K562 (cell line): ENCODE results near the gene TMEM208. TPM values are rescaled to one million over a fixed set of nuclear protein-coding genes. Genes with fewer than 3 reads are reported as not detected.
A peak's percentile ranks its signal among the peaks of the same experiment; 100 is the strongest.

Experiments
- BRCA1 ChIP-seq, 2 experiments: fragments of 450-650 bp in 1 of 2; sonication (generic) in 1 of 2; formaldehyde crosslinking in 1 of 2; IDR thresholded peaks; 2 replicates each; pipeline versions ENCODE4 v1.5.0 to v1.6.1; 2017 to 2020; ENCODE audit warnings: mild to moderate bottlenecking in 1 of 2, missing genetic modification reagents in 1 of 2
- CCAR2 ChIP-seq: fragments of 200-400 bp; formaldehyde crosslinking; IDR thresholded peaks from 2 replicates; pipeline ENCODE4 v1.6.1; 2017; ENCODE audit warnings: mild to moderate bottlenecking, low read depth, low read length
- CHCHD3 ChIP-seq: fragments of 250-450 bp; sonication (Bioruptor Pico); IDR thresholded peaks from 2 replicates; pipeline ENCODE4 v2.1.2; 2022; ENCODE audit warnings: mild to moderate bottlenecking
- FOXP1 ChIP-seq: sonication (generic); formaldehyde crosslinking; IDR thresholded peaks from 2 replicates; pipeline ENCODE4 v1.8.0; 2022; ENCODE audit warnings: mild to moderate bottlenecking, missing genetic modification reagents
- FUS ChIP-seq: fragments of 200-400 bp; formaldehyde crosslinking; optimal IDR thresholded peaks from 2 replicates; pipeline ENCODE3; 2017; ENCODE audit warnings: low read depth, low read length
- HMG20B ChIP-seq: fragments of 250-450 bp; sonication (Bioruptor Pico); IDR thresholded peaks from 2 replicates; pipeline ENCODE4 v1.5.0; 2021; ENCODE audit warnings: mild to moderate bottlenecking
- KHSRP ChIP-seq: fragments of 450-650 bp; IDR thresholded peaks from 2 replicates; pipeline ENCODE4 v1.6.1; 2017
- LEF1 ChIP-seq: fragments of 450-650 bp; IDR thresholded peaks from 2 replicates; pipeline ENCODE4 v1.6.1; 2016; ENCODE audit warnings: mild to moderate bottlenecking
- NCOA1 ChIP-seq: fragments of 450-650 bp; IDR thresholded peaks from 2 replicates; pipeline ENCODE4 v1.6.1; 2016; ENCODE audit warnings: low read depth
- NCOR1 ChIP-seq: fragments of 450-650 bp; IDR thresholded peaks from 2 replicates; pipeline ENCODE4 v1.6.1; 2016; ENCODE audit warnings: mild to moderate bottlenecking, moderate library complexity
- NFRKB ChIP-seq: fragments of 450-650 bp; IDR thresholded peaks from 2 replicates; pipeline ENCODE4 v1.6.1; 2016; ENCODE audit warnings: low read depth
- RCOR1 ChIP-seq, 2 experiments: IDR thresholded peaks; 2 replicates each; pipeline ENCODE4 v1.6.1; 2012; ENCODE audit warnings: low read depth in 2 of 2, low read length in 2 of 2, borderline replicate concordance in 1 of 2, improper control_type of control experiment in 1 of 2
- SIRT6 ChIP-seq: IDR thresholded peaks from one replicate; pipeline ENCODE4 v1.6.1; 2012; ENCODE audit warnings: low read depth, mild to moderate bottlenecking, control low read depth, inconsistent platforms, low read length, moderate library complexity
- SMARCB1 ChIP-seq: IDR thresholded peaks from 2 replicates; pipeline ENCODE4 v1.6.1; 2011; ENCODE audit warnings: improper control_type of control experiment, low read depth; ENCODE audit not compliant: insufficient read length
- TBP ChIP-seq: optimal IDR thresholded peaks from 2 replicates; pipeline ENCODE3; 2011; ENCODE audit warnings: low read depth, low read length, improper control_type of control experiment
- TOE1 ChIP-seq, 2 experiments: fragments of 450-650 bp in 1 of 2; sonication (generic) in 1 of 2; formaldehyde crosslinking in 1 of 2; IDR thresholded peaks; 2 replicates each; pipeline versions ENCODE4 v1.7.1 to v1.8.0; 2016 to 2022; ENCODE audit warnings: borderline replicate concordance in 2 of 2, mild to moderate bottlenecking in 2 of 2, antibody characterized with exemption in 1 of 2, inconsistent platforms in 1 of 2, low read depth in 1 of 2, missing genetic modification reagents in 1 of 2, moderate library complexity in 1 of 2
- YY1 ChIP-seq, 3 experiments: IDR thresholded peaks; 2 replicates each; pipeline ENCODE4 v1.6.1; 2011; ENCODE audit warnings: low read length in 2 of 3, mild to moderate bottlenecking in 2 of 3, moderate library complexity in 2 of 3, borderline replicate concordance in 1 of 3, control low read depth in 1 of 3, low read depth in 1 of 3; ENCODE audit not compliant: insufficient read depth in 3 of 3, insufficient replicate concordance in 2 of 3, control insufficient read depth in 1 of 3, insufficient read length in 1 of 3; ENCODE audit errors: extremely low read depth in 1 of 3
- ZNF121 ChIP-seq: sonication (generic); formaldehyde crosslinking; conservative IDR thresholded peaks from 2 replicates; pipeline ENCODE4 v1.8.0; 2022; ENCODE audit warnings: missing genetic modification reagents
- ZNF174 ChIP-seq: fragments of 250-450 bp; sonication (Bioruptor Pico); IDR thresholded peaks from 2 replicates; pipeline ENCODE4 v1.4.0; 2020; ENCODE audit warnings: mild to moderate bottlenecking
- ZNF584 ChIP-seq: fragments of 200-800 bp; sonication (Bioruptor generic); IDR thresholded peaks from 2 replicates; pipeline ENCODE4 v1.6.1; 2016; ENCODE audit warnings: low read depth, mild to moderate bottlenecking, missing genetic modification characterization, missing compliant biosample characterization
- ZNF77 ChIP-seq: fragments of 250-450 bp; sonication (Bioruptor Pico); IDR thresholded peaks from 2 replicates; pipeline ENCODE4 v1.5.0; 2020
- ZNF79 ChIP-seq: fragments of 250-450 bp; sonication (Bioruptor Pico); IDR thresholded peaks from 2 replicates; pipeline ENCODE4 v1.4.0; 2020; ENCODE audit warnings: low read depth, mild to moderate bottlenecking, moderate library complexity
- polyA plus RNA-seq, 8 experiments: library from polyadenylated mRNA; depleted of rRNA in 4 of 8; stranded (reverse) in 5 of 8; unstranded in 3 of 8; fragments of >200 nt; fragmentation: Nextera tagmentation in 2 of 8; fragmentation: Illumina TruSeq in 1 of 8; extraction: Ambion mirVana in 2 of 8; extraction: Trizol in 1 of 8; gene quantifications; 2 replicates each; pipeline versions ENCODE4 v1.2.1 to v1.2.3, GENCODE V29; 2011 to 2014; ENCODE audit warnings: inconsistent platforms in 1 of 8, missing spikeins in 1 of 8
- total RNA-seq, 7 experiments: library from RNA; depleted of rRNA in 6 of 7; stranded (reverse); fragments of >200 nt in 6 of 7; fragmentation: Illumina TruSeq in 2 of 7; extraction: Trizol in 2 of 7; gene quantifications; 2 replicates each; pipeline versions ENCODE4 v1.2.1 to v1.2.3, GENCODE V29; 2011 to 2021; ENCODE audit warnings: low replicate concordance in 1 of 7
- TF ChIP-seq, protein P1 (sequence below): sonication (generic); formaldehyde crosslinking; IDR thresholded peaks from 2 replicates; pipeline ENCODE4 v1.8.0; 2022; ENCODE audit warnings: mild to moderate bottlenecking, missing genetic modification reagents
- TF ChIP-seq, protein P2 (sequence below): sonication (generic); formaldehyde crosslinking; IDR thresholded peaks from 2 replicates; pipeline ENCODE4 v1.8.0; 2022; ENCODE audit warnings: mild to moderate bottlenecking, low read depth, missing genetic modification reagents
- TF ChIP-seq, protein P3 (sequence below): sonication (generic); formaldehyde crosslinking; IDR thresholded peaks from 2 replicates; pipeline ENCODE4 v1.8.0; 2022; ENCODE audit warnings: mild to moderate bottlenecking, missing genetic modification reagents
- TF ChIP-seq, protein P4 (sequence below): fragments of 250-450 bp; sonication (Bioruptor Pico); IDR thresholded peaks from 2 replicates; pipeline ENCODE4 v1.5.0; 2021

Gene TMEM208
- total and polyA plus RNA-seq, 9 of the 15 experiments (the other 6 are each of a cell fraction or from before 2014, with no cell fraction given): 31.8 to 239 (median 54.3) TPM

DNA sequence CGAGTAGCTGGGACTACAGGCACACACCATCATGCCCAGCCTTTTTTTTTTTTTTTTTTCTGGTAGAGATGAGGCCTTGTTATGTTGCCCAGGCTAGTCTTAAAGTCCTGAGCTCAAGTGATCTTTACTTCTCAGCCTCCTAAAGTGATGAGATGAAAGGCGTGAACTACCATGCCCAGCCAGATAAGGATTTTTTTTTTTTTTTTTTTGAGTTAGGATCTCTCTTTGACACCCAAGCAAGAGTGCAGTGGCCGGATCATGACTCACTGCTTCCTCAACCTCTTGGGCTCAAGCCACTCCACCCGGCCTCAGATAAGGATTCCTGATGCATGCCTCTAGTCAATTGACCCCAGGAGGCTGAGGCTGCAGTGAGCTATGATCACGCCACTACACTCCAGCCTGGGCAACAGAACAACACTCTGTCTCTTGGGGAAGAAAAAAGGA lies 41.2 kb downstream of the TMEM208 start (continued):
- TF ChIP-seq SMARCB1: no peak
- TF ChIP-seq KHSRP: no peak
- TF ChIP-seq NCOA1: peak; percentile 78; the same call in 1 of the 2 replicates
- peak; percentile 95 for TF ChIP-seq LEF1
- TF ChIP-seq FOXP1 (CRISPR knock-in tag): no peak
- TF ChIP-seq RCOR1 (IDR thresholded peaks at IDR 0.05; ENCODE audit: borderline replicate concordance in 1 of 2, low read depth in 2 of 2, low read length in 2 of 2): peak in 1 of 2 experiments; percentile 92; a peak in 2 of 4 replicates
- no peak; the same call in 1 of the 2 replicates for TF ChIP-seq TOE1 (IDR thresholded peaks at IDR 0.05; ENCODE audit: borderline replicate concordance)
- no peak for TF ChIP-seq TOE1 (CRISPR knock-in tag; IDR thresholded peaks at IDR 0.05; ENCODE audit: borderline replicate concordance, low read depth)
- TF ChIP-seq ZNF77: no peak
- TF ChIP-seq BRCA1 (IDR thresholded peaks at IDR 0.05): no peak
- TF ChIP-seq BRCA1 (CRISPR knock-in tag; IDR thresholded peaks at IDR 0.05): no peak
- TF ChIP-seq NFRKB: peak; percentile 29; the same call in 1 of the 2 replicates
- peak; percentile 83 for TF ChIP-seq NCOR1
- no peak for TF ChIP-seq FUS
- TF ChIP-seq YY1 (IDR thresholded peaks at IDR 0.05; ENCODE audit: borderline replicate concordance in 1 of 3, control insufficient read depth in 1 of 3, extremely low read depth in 1 of 3, insufficient read depth in 3 of 3, insufficient read length in 1 of 3, insufficient replicate concordance in 2 of 3, low read depth in 1 of 3, low read length in 2 of 3): no peak
- TF ChIP-seq CHCHD3 (CRISPR knock-in tag): no peak
- TF ChIP-seq ZNF79 (CRISPR knock-in tag): no peak
- TF ChIP-seq, protein P1, sequence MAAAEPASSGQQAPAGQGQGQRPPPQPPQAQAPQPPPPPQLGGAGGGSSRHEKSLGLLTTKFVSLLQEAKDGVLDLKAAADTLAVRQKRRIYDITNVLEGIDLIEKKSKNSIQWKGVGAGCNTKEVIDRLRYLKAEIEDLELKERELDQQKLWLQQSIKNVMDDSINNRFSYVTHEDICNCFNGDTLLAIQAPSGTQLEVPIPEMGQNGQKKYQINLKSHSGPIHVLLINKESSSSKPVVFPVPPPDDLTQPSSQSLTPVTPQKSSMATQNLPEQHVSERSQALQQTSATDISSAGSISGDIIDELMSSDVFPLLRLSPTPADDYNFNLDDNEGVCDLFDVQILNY (CRISPR knock-in tag): no peak
- TF ChIP-seq, protein P2, sequence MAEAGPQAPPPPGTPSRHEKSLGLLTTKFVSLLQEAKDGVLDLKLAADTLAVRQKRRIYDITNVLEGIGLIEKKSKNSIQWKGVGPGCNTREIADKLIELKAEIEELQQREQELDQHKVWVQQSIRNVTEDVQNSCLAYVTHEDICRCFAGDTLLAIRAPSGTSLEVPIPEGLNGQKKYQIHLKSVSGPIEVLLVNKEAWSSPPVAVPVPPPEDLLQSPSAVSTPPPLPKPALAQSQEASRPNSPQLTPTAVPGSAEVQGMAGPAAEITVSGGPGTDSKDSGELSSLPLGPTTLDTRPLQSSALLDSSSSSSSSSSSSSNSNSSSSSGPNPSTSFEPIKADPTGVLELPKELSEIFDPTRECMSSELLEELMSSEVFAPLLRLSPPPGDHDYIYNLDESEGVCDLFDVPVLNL (CRISPR knock-in tag): no peak
- TF ChIP-seq ZNF121 (CRISPR knock-in tag): no peak
- TF ChIP-seq HMG20B: no peak
- no peak for TF ChIP-seq CCAR2
- TF ChIP-seq, protein P3, sequence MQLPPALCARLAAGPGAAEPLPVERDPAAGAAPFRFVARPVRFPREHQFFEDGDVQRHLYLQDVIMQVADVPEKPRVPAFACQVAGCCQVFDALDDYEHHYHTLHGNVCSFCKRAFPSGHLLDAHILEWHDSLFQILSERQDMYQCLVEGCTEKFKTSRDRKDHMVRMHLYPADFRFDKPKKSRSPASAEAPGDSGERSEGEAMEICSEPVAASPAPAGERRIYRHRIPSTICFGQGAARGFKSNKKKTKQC (CRISPR knock-in tag): no peak
- TF ChIP-seq TBP: no peak
- no peak; the same call in 1 of the 2 replicates for TF ChIP-seq ZNF584 (CRISPR knock-in tag)
- no peak for TF ChIP-seq ZNF174
- no peak for TF ChIP-seq SIRT6
- TF ChIP-seq, protein P4, sequence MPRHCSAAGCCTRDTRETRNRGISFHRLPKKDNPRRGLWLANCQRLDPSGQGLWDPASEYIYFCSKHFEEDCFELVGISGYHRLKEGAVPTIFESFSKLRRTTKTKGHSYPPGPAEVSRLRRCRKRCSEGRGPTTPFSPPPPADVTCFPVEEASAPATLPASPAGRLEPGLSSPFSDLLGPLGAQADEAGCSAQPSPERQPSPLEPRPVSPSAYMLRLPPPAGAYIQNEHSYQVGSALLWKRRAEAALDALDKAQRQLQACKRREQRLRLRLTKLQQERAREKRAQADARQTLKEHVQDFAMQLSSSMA (CRISPR knock-in tag): no peak
